ENCODE data around the gene SRPK2. TPM values are rescaled to one million over a fixed set of nuclear protein-coding genes. Genes with fewer than 3 reads are reported as not detected.

Gene SRPK2
- total and polyA plus RNA-seq, 3 donors from 2014 or later: 181 to 293 (median 226) TPM

GRCh38 chr7:105316578-105317344, 72.0 kb downstream of the SRPK2 start:
- Histone ChIP-seq H3K4me3 (no peak overlapping the region), H3K27ac (no peak overlapping the region), H3K4me1 (no peaks in the 10 kb centered on the region), H3K27me3 (no peaks in the 10 kb centered on the region), H3K9me3 (no peaks in the 10 kb centered on the region), H3K36me3 (ENCODE audit: low read depth, missing control alignments) (no peaks in the 10 kb centered on the region)
- no peak for DNase-seq
- 85 to 93% methylated on average over 2 of the region's 2 CpGs for WGBS, 2 donors
- intact Hi-C loops (cut with DNase I; ENCODE audit: low total_unique reads): no loop called here
- no peak for TF ChIP-seq CTCF (IDR thresholded peaks at IDR 0.05)
- TF ChIP-seq POLR2A (IDR thresholded peaks at IDR 0.05): no peak

GRCh38 chr7:105315357-105315756, 73.4 kb downstream of the SRPK2 start:
- WGBS, 2 donors: 62 to 73% methylated on average over 2 of the region's 2 CpGs
- no peaks in the 10 kb centered on the region for H3K36me3 ChIP-seq (ENCODE audit: low read depth, missing control alignments)
- H3K27ac ChIP-seq: no peak overlapping the region
- H3K27me3 ChIP-seq: no peaks in the 10 kb centered on the region
- no peak for DNase-seq
- no peak for TF ChIP-seq CTCF (IDR thresholded peaks at IDR 0.05)
- H3K4me1 ChIP-seq: no peaks in the 10 kb centered on the region
- H3K4me3 ChIP-seq: no peak overlapping the region
- intact Hi-C loops (cut with DNase I; ENCODE audit: low total_unique reads): no loop called here
- H3K9me3 ChIP-seq: no peaks in the 10 kb centered on the region

- H3K27me3 ChIP-seq: no peaks in the 10 kb centered on the region
- intact Hi-C loops (cut with DNase I; ENCODE audit: low total_unique reads): no loop called here
- WGBS, 2 donors: 77 to 78% methylated on average over 2 of the region's 2 CpGs
- peaks cover 7% of the 10 kb centered on the region for H3K4me1 ChIP-seq
- no peak for TF ChIP-seq POLR2A (IDR thresholded peaks at IDR 0.05)
- no peak for TF ChIP-seq CTCF (IDR thresholded peaks at IDR 0.05)
- H3K36me3 ChIP-seq (ENCODE audit: low read depth, missing control alignments): no peaks in the 10 kb centered on the region
- DNase-seq: no peak
- H3K27ac ChIP-seq: no peak overlapping the region
- H3K9me3 ChIP-seq: no peaks in the 10 kb centered on the region
- H3K4me3 ChIP-seq: no peak overlapping the region
These were observed 79.2 kb downstream of the SRPK2 start for GRCh38 chr7:105309235-105310169.

- H3K27me3 ChIP-seq: no peaks in the 10 kb centered on the region
- no peak overlapping the region for H3K27ac ChIP-seq
- TF ChIP-seq CTCF (IDR thresholded peaks at IDR 0.05): no peak
- TF ChIP-seq POLR2A (IDR thresholded peaks at IDR 0.05): no peak
These were observed 81.5 kb downstream of the SRPK2 start for GRCh38 chr7:105307163-105307672.

More at GRCh38 chr7:105307163-105307672, 81.5 kb downstream of the SRPK2 start:
- DNase-seq: no peak
- Histone ChIP-seq H3K4me1 (peaks cover 11% of the 10 kb centered on the region), H3K9me3 (no peaks in the 10 kb centered on the region), H3K4me3 (no peak overlapping the region), H3K36me3 (ENCODE audit: low read depth, missing control alignments) (no peaks in the 10 kb centered on the region)
- WGBS, 2 donors: 68 to 80% methylated on average over 3 of the region's 3 CpGs
- intact Hi-C loops (cut with DNase I; ENCODE audit: low total_unique reads): no loop called here

All from testis (tissue), 3 donors.